Measurements from ENCODE around the gene URAD.

The URAD gene

GRCh38 chr13:27959976-27960361, 28.5 kb downstream of the URAD start:
- H3K4me3 ChIP-seq (ENCODE audit: low read length), result no peak overlapping the region
- H3K4me1 ChIP-seq (ENCODE audit: control insufficient read depth, low read length), result no peaks in the 10 kb centered on the region
- no peaks in the 10 kb centered on the region for H3K9me3 ChIP-seq (ENCODE audit: control insufficient read depth, insufficient read depth, low read length)
- no peaks in the 10 kb centered on the region for H3F3A ChIP-seq (ENCODE audit: control insufficient read depth, insufficient read depth)
- H4K20me1 ChIP-seq (ENCODE audit: control insufficient read depth, insufficient read depth, low read depth, low read length), result no peaks in the 10 kb centered on the region
- no peaks in the 10 kb centered on the region for H3K36me3 ChIP-seq (ENCODE audit: control insufficient read depth, low read length)
- H3K27ac ChIP-seq (ENCODE audit: low read depth, low read length), result no peak overlapping the region
- no peaks in the 10 kb centered on the region for H3K9me2 ChIP-seq (replicated peaks; ENCODE audit: control insufficient read depth, low read length)
- no peak for TF ChIP-seq EZH2phosphoT487 (IDR thresholded peaks at IDR 0.05; ENCODE audit: borderline replicate concordance, low read length)
- TF ChIP-seq, protein P1, sequence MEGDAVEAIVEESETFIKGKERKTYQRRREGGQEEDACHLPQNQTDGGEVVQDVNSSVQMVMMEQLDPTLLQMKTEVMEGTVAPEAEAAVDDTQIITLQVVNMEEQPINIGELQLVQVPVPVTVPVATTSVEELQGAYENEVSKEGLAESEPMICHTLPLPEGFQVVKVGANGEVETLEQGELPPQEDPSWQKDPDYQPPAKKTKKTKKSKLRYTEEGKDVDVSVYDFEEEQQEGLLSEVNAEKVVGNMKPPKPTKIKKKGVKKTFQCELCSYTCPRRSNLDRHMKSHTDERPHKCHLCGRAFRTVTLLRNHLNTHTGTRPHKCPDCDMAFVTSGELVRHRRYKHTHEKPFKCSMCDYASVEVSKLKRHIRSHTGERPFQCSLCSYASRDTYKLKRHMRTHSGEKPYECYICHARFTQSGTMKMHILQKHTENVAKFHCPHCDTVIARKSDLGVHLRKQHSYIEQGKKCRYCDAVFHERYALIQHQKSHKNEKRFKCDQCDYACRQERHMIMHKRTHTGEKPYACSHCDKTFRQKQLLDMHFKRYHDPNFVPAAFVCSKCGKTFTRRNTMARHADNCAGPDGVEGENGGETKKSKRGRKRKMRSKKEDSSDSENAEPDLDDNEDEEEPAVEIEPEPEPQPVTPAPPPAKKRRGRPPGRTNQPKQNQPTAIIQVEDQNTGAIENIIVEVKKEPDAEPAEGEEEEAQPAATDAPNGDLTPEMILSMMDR (IDR thresholded peaks at IDR 0.05; ENCODE audit: low read depth, low read length, poor library complexity, severe bottlenecking), result no peak
- H3K4me2 ChIP-seq (ENCODE audit: low read length), result no peak overlapping the region
- H3K79me2 ChIP-seq (ENCODE audit: control insufficient read depth, low read length), result no peaks in the 10 kb centered on the region
- peaks cover 31% of the 10 kb centered on the region for H3K27me3 ChIP-seq (ENCODE audit: control insufficient read depth, low read length)

- Histone ChIP-seq H3K9me2 (replicated peaks; ENCODE audit: control insufficient read depth, low read length) (no peaks in the 10 kb centered on the region), H3F3A (ENCODE audit: control insufficient read depth, insufficient read depth) (no peaks in the 10 kb centered on the region), H3K36me3 (ENCODE audit: control insufficient read depth, low read length) (no peaks in the 10 kb centered on the region), H3K4me3 (ENCODE audit: low read length) (no peak overlapping the region), H3K27me3 (ENCODE audit: control insufficient read depth, low read length) (peaks cover 35% of the 10 kb centered on the region), H3K4me2 (ENCODE audit: low read length) (no peak overlapping the region), H4K20me1 (ENCODE audit: control insufficient read depth, insufficient read depth, low read depth, low read length) (no peaks in the 10 kb centered on the region), H3K79me2 (ENCODE audit: control insufficient read depth, low read length) (no peaks in the 10 kb centered on the region), H3K27ac (ENCODE audit: low read depth, low read length) (no peak overlapping the region), H3K4me1 (ENCODE audit: control insufficient read depth, low read length) (peaks cover 9% of the 10 kb centered on the region), H3K9me3 (ENCODE audit: control insufficient read depth, insufficient read depth, low read length) (no peaks in the 10 kb centered on the region)
- TF ChIP-seq, protein P1 (IDR thresholded peaks at IDR 0.05; ENCODE audit: low read depth, low read length, poor library complexity, severe bottlenecking), result no peak
- TF ChIP-seq EZH2phosphoT487 (IDR thresholded peaks at IDR 0.05; ENCODE audit: borderline replicate concordance, low read length), result no peak
These were observed 31.8 kb downstream of the URAD start for GRCh38 chr13:27956576-27957300.

- H3K36me3 ChIP-seq (ENCODE audit: control insufficient read depth, low read length), result no peaks in the 10 kb centered on the region
- H4K20me1 ChIP-seq (ENCODE audit: control insufficient read depth, insufficient read depth, low read depth, low read length), result no peaks in the 10 kb centered on the region
- H3K4me2 ChIP-seq (ENCODE audit: low read length), result no peak overlapping the region
- no peaks in the 10 kb centered on the region for H3K9me2 ChIP-seq (replicated peaks; ENCODE audit: control insufficient read depth, low read length)
- no peaks in the 10 kb centered on the region for H3K9me3 ChIP-seq (ENCODE audit: control insufficient read depth, insufficient read depth, low read length)
- no peak for TF ChIP-seq EZH2phosphoT487 (IDR thresholded peaks at IDR 0.05; ENCODE audit: borderline replicate concordance, low read length)
- H3K4me1 ChIP-seq (ENCODE audit: control insufficient read depth, low read length), result peaks cover 9% of the 10 kb centered on the region
- no peak overlapping the region for H3K4me3 ChIP-seq (ENCODE audit: low read length)
- no peak overlapping the region for H3K27ac ChIP-seq (ENCODE audit: low read depth, low read length)
- H3F3A ChIP-seq (ENCODE audit: control insufficient read depth, insufficient read depth), result no peaks in the 10 kb centered on the region
- H3K79me2 ChIP-seq (ENCODE audit: control insufficient read depth, low read length), result no peaks in the 10 kb centered on the region
- H3K27me3 ChIP-seq (ENCODE audit: control insufficient read depth, low read length), result peaks cover 20% of the 10 kb centered on the region
These were observed 33.4 kb downstream of the URAD start for GRCh38 chr13:27955014-27955591.

GRCh38 chr13:27954406-27954851, 34.1 kb downstream of the URAD start:
- H3K4me2 ChIP-seq (ENCODE audit: low read length), result peak overlapping the region; percentile 49
- H3K9me2 ChIP-seq (replicated peaks; ENCODE audit: control insufficient read depth, low read length), result no peaks in the 10 kb centered on the region
- H3K27ac ChIP-seq (ENCODE audit: low read depth, low read length), result no peak overlapping the region
- peaks cover 19% of the 10 kb centered on the region for H3K27me3 ChIP-seq (ENCODE audit: control insufficient read depth, low read length)
- H3K9me3 ChIP-seq (ENCODE audit: control insufficient read depth, insufficient read depth, low read length), result no peaks in the 10 kb centered on the region
- no peaks in the 10 kb centered on the region for H3F3A ChIP-seq (ENCODE audit: control insufficient read depth, insufficient read depth)
- peaks cover 9% of the 10 kb centered on the region for H3K4me1 ChIP-seq (ENCODE audit: control insufficient read depth, low read length)
- H3K79me2 ChIP-seq (ENCODE audit: control insufficient read depth, low read length), result no peaks in the 10 kb centered on the region
- TF ChIP-seq EZH2phosphoT487 (IDR thresholded peaks at IDR 0.05; ENCODE audit: borderline replicate concordance, low read length), result no peak
- TF ChIP-seq, protein P1 (IDR thresholded peaks at IDR 0.05; ENCODE audit: low read depth, low read length, poor library complexity, severe bottlenecking), result no peak
- H3K4me3 ChIP-seq (ENCODE audit: low read length), result no peak overlapping the region
- no peaks in the 10 kb centered on the region for H3K36me3 ChIP-seq (ENCODE audit: control insufficient read depth, low read length)
- H4K20me1 ChIP-seq (ENCODE audit: control insufficient read depth, insufficient read depth, low read depth, low read length), result no peaks in the 10 kb centered on the region
